Thoracic aorta (tissue), 2 donors: ENCODE results near the gene NSA2. TPM values are rescaled to one million over a fixed set of nuclear protein-coding genes. Genes with fewer than 3 reads are reported as not detected.

Experiments
- ATAC-seq: fragments of 150-250 bp; one replicate; pipeline ENCODE4 v1.8.0; 2017; ENCODE audit warnings: low read depth; ENCODE audit not compliant: insufficient number of reproducible peaks, low FRiP score
- DNase-seq: peaks from one replicate; pipeline ENCODE4 v3.0.0-alpha.2; 2020; ENCODE audit warnings: low spot score
- H3K27ac ChIP-seq, 2 donors: fragments of 200-600 bp; sonication (generic); 1 replicate in 1 of 2; 2 replicates in 1 of 2; pipeline ENCODE4 v1.5.1; 2016; ENCODE audit warnings: mild to moderate bottlenecking in 2 of 2, moderate library complexity in 2 of 2
- H3K27me3 ChIP-seq: fragments of 200-600 bp; sonication (generic); replicated peaks from 2 replicates; pipeline ENCODE4 v1.6.0; 2016; ENCODE audit warnings: mild to moderate bottlenecking; ENCODE audit not compliant: insufficient read depth
- H3K36me3 ChIP-seq: fragments of 200-600 bp; sonication (generic); one replicate; pipeline ENCODE4 v1.5.1; 2016
- H3K4me1 ChIP-seq, 2 donors: fragments of 200-600 bp; sonication (generic); 1 replicate in 1 of 2; 2 replicates in 1 of 2; pipeline versions ENCODE4 v1.5.1 to v1.6.0; 2016; ENCODE audit warnings: low read depth in 2 of 2, mild to moderate bottlenecking in 1 of 2; ENCODE audit not compliant: control insufficient read depth in 1 of 2
- H3K4me3 ChIP-seq: fragments of 200-600 bp; sonication (generic); 2 replicates; pipeline ENCODE4 v1.5.1; 2016; ENCODE audit warnings: mild to moderate bottlenecking
- H3K9me3 ChIP-seq: fragments of 200-600 bp; sonication (generic); 2 replicates; pipeline ENCODE4 v1.5.1; 2016
- total RNA-seq, 2 donors: library from RNA; depleted of rRNA; stranded (reverse); fragments of >200 nt; gene quantifications; one replicate each; pipeline versions ENCODE4 v1.1.0 to v1.2.3, GENCODE V29; 2016
- TF ChIP-seq, protein P1 (sequence below): fragments of 200-600 bp; sonication (generic); IDR thresholded peaks from one replicate; pipeline ENCODE4 v1.5.1; 2019; ENCODE audit warnings: antibody characterized with exemption

Gene NSA2
- total RNA-seq, 2 donors from 2014 or later, result 58.9 to 76.1 TPM

DNA sequence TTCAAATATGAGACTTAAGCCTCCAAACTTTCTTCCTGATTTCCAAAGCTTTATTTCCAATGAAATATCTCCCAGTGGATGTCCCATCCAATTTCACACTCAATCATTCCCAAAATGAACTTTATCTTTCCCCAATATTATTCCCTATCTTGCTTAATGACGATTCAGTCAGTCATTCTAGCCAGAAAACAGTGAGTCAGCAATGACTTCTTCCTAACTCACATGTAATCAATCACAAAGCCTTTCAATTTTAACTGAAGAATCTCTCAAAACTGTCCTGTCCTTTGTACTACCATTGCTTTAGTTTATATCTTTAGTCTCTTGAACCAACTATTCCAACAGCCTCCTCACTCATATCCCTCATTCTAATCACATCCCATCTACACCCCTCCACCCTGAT, 34.9 kb downstream of the NSA2 start:
- Histone ChIP-seq H3K4me1 (no peaks in the 10 kb centered on the region), H3K27me3 (no peaks in the 10 kb centered on the region), H3K9me3 (no peaks in the 10 kb centered on the region), H3K27ac (no peak overlapping the region), H3K4me3 (no peak overlapping the region), H3K36me3 (no peaks in the 10 kb centered on the region)
- ATAC-seq, result no peak
- no peak for DNase-seq
- TF ChIP-seq, protein P1, sequence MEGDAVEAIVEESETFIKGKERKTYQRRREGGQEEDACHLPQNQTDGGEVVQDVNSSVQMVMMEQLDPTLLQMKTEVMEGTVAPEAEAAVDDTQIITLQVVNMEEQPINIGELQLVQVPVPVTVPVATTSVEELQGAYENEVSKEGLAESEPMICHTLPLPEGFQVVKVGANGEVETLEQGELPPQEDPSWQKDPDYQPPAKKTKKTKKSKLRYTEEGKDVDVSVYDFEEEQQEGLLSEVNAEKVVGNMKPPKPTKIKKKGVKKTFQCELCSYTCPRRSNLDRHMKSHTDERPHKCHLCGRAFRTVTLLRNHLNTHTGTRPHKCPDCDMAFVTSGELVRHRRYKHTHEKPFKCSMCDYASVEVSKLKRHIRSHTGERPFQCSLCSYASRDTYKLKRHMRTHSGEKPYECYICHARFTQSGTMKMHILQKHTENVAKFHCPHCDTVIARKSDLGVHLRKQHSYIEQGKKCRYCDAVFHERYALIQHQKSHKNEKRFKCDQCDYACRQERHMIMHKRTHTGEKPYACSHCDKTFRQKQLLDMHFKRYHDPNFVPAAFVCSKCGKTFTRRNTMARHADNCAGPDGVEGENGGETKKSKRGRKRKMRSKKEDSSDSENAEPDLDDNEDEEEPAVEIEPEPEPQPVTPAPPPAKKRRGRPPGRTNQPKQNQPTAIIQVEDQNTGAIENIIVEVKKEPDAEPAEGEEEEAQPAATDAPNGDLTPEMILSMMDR, result no peak

DNA sequence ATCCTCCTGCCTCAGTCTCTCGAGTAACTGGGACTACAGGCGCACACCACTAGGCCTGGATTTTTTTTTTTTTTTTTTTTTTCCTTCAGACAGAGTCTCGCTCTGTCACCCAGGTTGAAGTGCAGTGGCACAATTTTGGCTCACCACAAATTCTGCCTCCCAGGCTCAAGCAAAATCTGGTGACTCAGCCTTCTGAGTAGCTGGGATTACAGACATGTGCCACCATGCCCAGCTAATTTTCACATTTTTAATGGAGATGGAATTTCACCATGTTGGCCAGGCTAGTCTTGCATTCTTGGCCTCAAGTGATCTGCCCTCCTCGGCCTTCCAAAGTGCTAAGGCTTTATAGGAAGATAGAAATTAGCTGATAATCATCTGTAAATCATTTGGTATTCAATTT, 43.9 kb downstream of the NSA2 start:
- Histone ChIP-seq H3K9me3 (no peaks in the 10 kb centered on the region), H3K27ac (no peak overlapping the region), H3K4me3 (no peak overlapping the region), H3K27me3 (no peaks in the 10 kb centered on the region), H3K4me1 (no peaks in the 10 kb centered on the region), H3K36me3 (no peaks in the 10 kb centered on the region)
- no peak for ATAC-seq
- TF ChIP-seq, protein P1, result no peak
- DNase-seq, result no peak

DNA sequence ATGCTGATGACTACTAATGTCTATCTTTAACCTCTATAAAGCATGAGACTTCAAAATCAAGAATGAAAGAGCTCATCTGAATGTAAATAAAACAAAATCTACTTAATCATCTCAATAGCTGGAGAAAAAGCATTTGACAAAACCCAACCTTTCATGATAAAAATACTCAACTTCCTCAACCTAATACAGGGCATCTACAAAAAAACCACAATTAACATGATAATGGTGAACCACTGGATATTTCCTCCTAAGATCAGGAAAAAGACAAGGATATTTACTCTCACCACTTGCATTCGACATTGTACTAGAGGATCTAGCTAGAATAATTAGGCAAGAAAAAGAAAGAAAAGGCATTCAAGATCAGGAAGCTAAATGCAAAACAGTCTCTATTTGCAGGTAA, 49.8 kb downstream of the NSA2 start:
- H3K27me3 ChIP-seq, result no peaks in the 10 kb centered on the region
- H3K4me1 ChIP-seq, result no peaks in the 10 kb centered on the region
- H3K27ac ChIP-seq, result no peak overlapping the region
- no peaks in the 10 kb centered on the region for H3K36me3 ChIP-seq
- ATAC-seq, result no peak
- TF ChIP-seq, protein P1, result no peak
- no peak for DNase-seq
- H3K4me3 ChIP-seq, result no peak overlapping the region
- no peaks in the 10 kb centered on the region for H3K9me3 ChIP-seq

DNA sequence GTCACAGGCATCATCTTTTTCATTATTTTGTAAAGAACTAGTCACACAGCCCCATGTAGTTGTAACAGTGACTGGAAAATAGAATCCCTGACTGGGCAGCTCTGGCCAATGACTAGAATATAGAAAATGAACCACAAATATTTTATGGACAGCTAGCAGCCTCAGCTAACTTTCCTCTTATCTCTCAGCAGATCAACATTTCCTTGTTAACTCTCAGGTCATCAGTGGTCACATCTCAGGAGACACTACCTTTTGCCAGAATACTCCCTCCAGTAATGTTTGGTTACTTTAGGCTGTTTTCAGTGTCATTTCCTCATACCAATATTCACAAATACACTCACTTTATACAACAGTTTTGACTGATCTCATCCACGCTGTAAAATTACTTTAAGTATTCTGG, 55.2 kb downstream of the NSA2 start:
- H3K36me3 ChIP-seq, result no peaks in the 10 kb centered on the region
- H3K27me3 ChIP-seq, result no peaks in the 10 kb centered on the region
- TF ChIP-seq, protein P1, result no peak
- no peaks in the 10 kb centered on the region for H3K4me1 ChIP-seq
- DNase-seq (no peak), ATAC-seq (no peak)
- no peak overlapping the region for H3K4me3 ChIP-seq
- H3K9me3 ChIP-seq, result no peaks in the 10 kb centered on the region
- no peak overlapping the region for H3K27ac ChIP-seq

DNA sequence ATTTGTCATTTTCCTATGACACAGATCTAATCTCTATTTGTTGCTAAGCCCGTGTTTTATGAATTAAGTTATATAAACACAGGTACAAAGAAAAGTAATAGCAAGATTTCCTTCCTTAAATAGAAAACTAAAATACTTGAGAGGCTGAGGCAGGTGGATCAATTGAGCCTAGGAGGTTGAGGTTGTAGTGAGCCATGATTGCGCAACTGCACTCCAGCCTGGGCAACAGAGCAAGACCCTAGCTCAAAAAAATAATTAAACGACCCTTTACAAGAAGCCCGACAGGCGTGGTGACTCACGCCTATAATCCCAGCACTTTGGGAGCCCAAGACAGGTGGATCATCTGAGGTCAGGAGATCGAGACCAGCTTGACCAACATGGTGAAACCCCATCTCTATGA, 62.4 kb downstream of the NSA2 start:
- Histone ChIP-seq H3K36me3 (no peaks in the 10 kb centered on the region), H3K4me3 (no peak overlapping the region), H3K9me3 (no peaks in the 10 kb centered on the region), H3K27me3 (no peaks in the 10 kb centered on the region), H3K27ac (no peak overlapping the region), H3K4me1 (no peaks in the 10 kb centered on the region)
- DNase-seq (no peak), ATAC-seq (no peak)
- TF ChIP-seq, protein P1, result no peak

Other genes starting within 250 kb of the NSA2 start
- gene ENC1, start 126.5 kb upstream of the NSA2 start, total RNA-seq, result 10 to 100 TPM in 1 of 2 donors, 1 to 10 TPM in 1; 7.7 to 10.4 TPM
- gene HEXB, start 82.0 kb upstream of the NSA2 start, total RNA-seq, result 100 to 1,000 TPM; 139 to 156 TPM
- 10 to 100 TPM; 11.6 to 12.6 TPM for gene GFM2, start 132 bp upstream of the NSA2 start, total RNA-seq
- gene FAM169A, start 99.1 kb downstream of the NSA2 start, total RNA-seq, result 1 to 10 TPM; 1.1 to 2.2 TPM